ENCODE measurements around the gene TIMM10B.
A peak's percentile ranks its signal among the peaks of the same experiment; 100 is the strongest.

TIMM10B gene

GRCh38 chr11:6473451-6474412 lies 7.6 kb upstream of the TIMM10B start, which contains the start of gene TRIM3:
TRIM3 (minus strand) TSS chr11:6473941; CDS start chr11:6465695, 8,246 bp downstream.
- FAIRE-seq (peak; percentile 88), DNase-seq (ENCODE audit: insufficient read length) (peak; percentile 87)
- TF ChIP-seq TAF1 (IDR thresholded peaks at IDR 0.05; ENCODE audit: borderline replicate concordance, low read depth, low read length) = no peak
- peak; percentile 59; the same call in 1 of the 2 replicates for TF ChIP-seq POLR2A (IDR thresholded peaks at IDR 0.05; ENCODE audit: low read depth, low read length)

GRCh38 chr11:6474413-6474792 lies 6.9 kb upstream of the TIMM10B start:
- DNase-seq (ENCODE audit: insufficient read length) (no peak), FAIRE-seq (no peak)
- TF ChIP-seq POLR2AphosphoS5 (IDR thresholded peaks at IDR 0.05; ENCODE audit: low read depth, low read length) = no peak
- no peak for TF ChIP-seq POLR2A (IDR thresholded peaks at IDR 0.05; ENCODE audit: low read depth, low read length)
- no peak for TF ChIP-seq TAF1 (IDR thresholded peaks at IDR 0.05; ENCODE audit: borderline replicate concordance, low read depth, low read length)

- FAIRE-seq (no peak), DNase-seq (ENCODE audit: insufficient read length) (no peak)
- no peak for TF ChIP-seq POLR2AphosphoS5 (IDR thresholded peaks at IDR 0.05; ENCODE audit: low read depth, low read length)
- no peak for TF ChIP-seq TAF1 (IDR thresholded peaks at IDR 0.05; ENCODE audit: borderline replicate concordance, low read depth, low read length)
- TF ChIP-seq POLR2A (IDR thresholded peaks at IDR 0.05; ENCODE audit: low read depth, low read length) = no peak
Measured at GRCh38 chr11:6474806-6475500, 6.3 kb upstream of the TIMM10B start.

- TF ChIP-seq TAF1 (IDR thresholded peaks at IDR 0.05; ENCODE audit: borderline replicate concordance, low read depth, low read length) (no peak), POLR2A (IDR thresholded peaks at IDR 0.05; ENCODE audit: low read depth, low read length) (no peak), POLR2AphosphoS5 (IDR thresholded peaks at IDR 0.05; ENCODE audit: low read depth, low read length) (no peak)
- FAIRE-seq = no peak
- DNase-seq (ENCODE audit: insufficient read length) = no peak
Measured at GRCh38 chr11:6475936-6476335, 5.4 kb upstream of the TIMM10B start.

GRCh38 chr11:6476571-6476970 lies 4.7 kb upstream of the TIMM10B start:
- FAIRE-seq (no peak), DNase-seq (ENCODE audit: insufficient read length) (no peak)

GRCh38 chr11:6480299-6480914 lies 894 bp upstream of the TIMM10B start:
- TF ChIP-seq POLR2A (IDR thresholded peaks at IDR 0.05; ENCODE audit: low read depth, low read length) (no peak), TAF1 (IDR thresholded peaks at IDR 0.05; ENCODE audit: borderline replicate concordance, low read depth, low read length) (no peak), POLR2AphosphoS5 (IDR thresholded peaks at IDR 0.05; ENCODE audit: low read depth, low read length) (no peak)
- DNase-seq (ENCODE audit: insufficient read length) (no peak), FAIRE-seq (peak; percentile 30)

More at GRCh38 chr11:6476571-6476970, 4.7 kb upstream of the TIMM10B start:
- TF ChIP-seq POLR2A (IDR thresholded peaks at IDR 0.05; ENCODE audit: low read depth, low read length) (no peak), POLR2AphosphoS5 (IDR thresholded peaks at IDR 0.05; ENCODE audit: low read depth, low read length) (no peak), TAF1 (IDR thresholded peaks at IDR 0.05; ENCODE audit: borderline replicate concordance, low read depth, low read length) (no peak)

GRCh38 chr11:6481924-6482275 lies 599 bp downstream of the TIMM10B start:
- no peak for DNase-seq (ENCODE audit: insufficient read length)
- no peak for TF ChIP-seq TAF1 (IDR thresholded peaks at IDR 0.05; ENCODE audit: borderline replicate concordance, low read depth, low read length)
- TF ChIP-seq POLR2AphosphoS5 (IDR thresholded peaks at IDR 0.05; ENCODE audit: low read depth, low read length) = no peak
- no peak for TF ChIP-seq POLR2A (IDR thresholded peaks at IDR 0.05; ENCODE audit: low read depth, low read length)
- FAIRE-seq = no peak

GRCh38 chr11:6482441-6482840 lies 1.1 kb downstream of the TIMM10B start:
- peak; percentile 21 for FAIRE-seq
- no peak for TF ChIP-seq TAF1 (IDR thresholded peaks at IDR 0.05; ENCODE audit: borderline replicate concordance, low read depth, low read length)
- no peak for TF ChIP-seq POLR2AphosphoS5 (IDR thresholded peaks at IDR 0.05; ENCODE audit: low read depth, low read length)
- TF ChIP-seq POLR2A (IDR thresholded peaks at IDR 0.05; ENCODE audit: low read depth, low read length) = no peak
- DNase-seq (ENCODE audit: insufficient read length) = no peak

GRCh38 chr11:6483015-6483414 lies 1.7 kb downstream of the TIMM10B start:
- DNase-seq (ENCODE audit: insufficient read length) (no peak), FAIRE-seq (no peak)
- TF ChIP-seq TAF1 (IDR thresholded peaks at IDR 0.05; ENCODE audit: borderline replicate concordance, low read depth, low read length) = no peak
- no peak for TF ChIP-seq POLR2AphosphoS5 (IDR thresholded peaks at IDR 0.05; ENCODE audit: low read depth, low read length)
- no peak for TF ChIP-seq POLR2A (IDR thresholded peaks at IDR 0.05; ENCODE audit: low read depth, low read length)

GRCh38 chr11:6485661-6486060 lies 4.4 kb downstream of the TIMM10B start:
- no peak for FAIRE-seq

GRCh38 chr11:6486256-6486655 lies 5.0 kb downstream of the TIMM10B start:
- TF ChIP-seq POLR2AphosphoS5 (IDR thresholded peaks at IDR 0.05; ENCODE audit: low read depth, low read length) (no peak), POLR2A (IDR thresholded peaks at IDR 0.05; ENCODE audit: low read depth, low read length) (no peak), TAF1 (IDR thresholded peaks at IDR 0.05; ENCODE audit: borderline replicate concordance, low read depth, low read length) (no peak)
- no peak for FAIRE-seq
- DNase-seq (ENCODE audit: insufficient read length) = no peak

More at GRCh38 chr11:6485661-6486060, 4.4 kb downstream of the TIMM10B start:
- TF ChIP-seq POLR2A (IDR thresholded peaks at IDR 0.05; ENCODE audit: low read depth, low read length) (no peak), POLR2AphosphoS5 (IDR thresholded peaks at IDR 0.05; ENCODE audit: low read depth, low read length) (no peak), TAF1 (IDR thresholded peaks at IDR 0.05; ENCODE audit: borderline replicate concordance, low read depth, low read length) (no peak)
- DNase-seq (ENCODE audit: insufficient read length) = no peak

Data from GM12892 (cell line).